B cell (primary cell): ENCODE data around the gene ATP8B3.

Experiments used
- CTCF ChIP-seq: fragments of 200-600 bp; IDR thresholded peaks from one replicate; pipeline ENCODE4 v1.8.0; 2022; ENCODE audit warnings: antibody characterized with exemption, mild to moderate bottlenecking
- EZH2 ChIP-seq: IDR thresholded peaks from 2 replicates; pipeline ENCODE4 v1.6.1; 2012; ENCODE audit warnings: borderline replicate concordance, low read depth, mild to moderate bottlenecking, moderate library complexity, low read length; ENCODE audit not compliant: insufficient read depth, poor library complexity, severe bottlenecking

DNA sequence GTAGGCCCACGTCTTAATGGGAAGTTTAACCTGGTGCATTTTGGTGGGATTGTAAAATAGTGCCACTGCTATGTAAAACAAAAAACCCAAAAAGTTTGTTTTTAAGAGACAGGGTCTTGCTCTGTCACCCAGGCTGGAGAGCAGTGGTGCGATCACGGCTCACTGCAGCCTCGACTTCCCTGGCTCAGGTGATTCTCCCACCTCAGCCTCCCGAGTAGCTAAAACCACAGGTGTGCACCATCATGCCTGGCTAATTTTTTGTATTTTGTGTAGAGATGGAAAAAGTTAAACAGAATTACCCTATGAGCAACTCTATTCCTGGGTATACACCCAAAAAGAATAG lies 37.0 kb upstream of the ATP8B3 start:
- TF ChIP-seq CTCF, result no peak
- TF ChIP-seq EZH2, result no peak
